IPS-15b (cell line): ENCODE data around the gene FAR2.

Experiments
- H3K27me3 ChIP-seq: one replicate; pipeline ENCODE4 v1.6.1; 2013; ENCODE audit warnings: low read length; ENCODE audit not compliant: control insufficient read depth, insufficient read depth
- H3K36me3 ChIP-seq: one replicate; pipeline ENCODE4 v1.6.1; 2013; ENCODE audit warnings: low read length; ENCODE audit not compliant: control insufficient read depth, insufficient read depth
- H3K4me1 ChIP-seq: one replicate; pipeline ENCODE4 v1.6.1; 2013; ENCODE audit warnings: mild to moderate bottlenecking, low read length; ENCODE audit not compliant: control insufficient read depth, insufficient read depth
- H3K4me3 ChIP-seq: one replicate; pipeline ENCODE4 v1.5.1; 2013; ENCODE audit warnings: low read depth, low read length
- H3K9ac ChIP-seq: one replicate; pipeline ENCODE4 v1.6.1; 2013; ENCODE audit warnings: low read depth, mild to moderate bottlenecking, low read length
- H3K9me3 ChIP-seq: one replicate; pipeline ENCODE4 v1.6.1; 2013; ENCODE audit warnings: mild to moderate bottlenecking, low read length; ENCODE audit not compliant: control insufficient read depth, insufficient read depth

The FAR2 gene

GRCh38 chr12:29212682-29213403 is 63.8 kb downstream of the FAR2 start:
- Histone ChIP-seq H3K4me1 (no peaks in the 10 kb centered on the region), H3K27me3 (no peaks in the 10 kb centered on the region), H3K4me3 (no peak overlapping the region), H3K9me3 (no peaks in the 10 kb centered on the region), H3K9ac (no peak overlapping the region), H3K36me3 (no peaks in the 10 kb centered on the region)

- Histone ChIP-seq H3K4me3 (no peak overlapping the region), H3K9ac (no peak overlapping the region), H3K4me1 (no peaks in the 10 kb centered on the region), H3K36me3 (no peaks in the 10 kb centered on the region), H3K9me3 (no peaks in the 10 kb centered on the region), H3K27me3 (no peaks in the 10 kb centered on the region)
Measured at GRCh38 chr12:29216266-29216665, 67.2 kb downstream of the FAR2 start.

- Histone ChIP-seq H3K36me3 (no peaks in the 10 kb centered on the region), H3K4me1 (no peaks in the 10 kb centered on the region), H3K27me3 (no peaks in the 10 kb centered on the region), H3K9me3 (no peaks in the 10 kb centered on the region), H3K9ac (no peak overlapping the region), H3K4me3 (no peak overlapping the region)
Measured at GRCh38 chr12:29216797-29217575, 67.9 kb downstream of the FAR2 start.

- no peak overlapping the region for H3K4me3 ChIP-seq
- no peaks in the 10 kb centered on the region for H3K36me3 ChIP-seq
- H3K4me1 ChIP-seq: peaks cover 3% of the 10 kb centered on the region
- H3K9me3 ChIP-seq: no peaks in the 10 kb centered on the region
- H3K9ac ChIP-seq: no peak overlapping the region
- H3K27me3 ChIP-seq: no peaks in the 10 kb centered on the region
Measured at GRCh38 chr12:29220632-29221336, 71.7 kb downstream of the FAR2 start.

- H3K27me3 ChIP-seq: no peaks in the 10 kb centered on the region
Measured at GRCh38 chr12:29222200-29222599, 73.1 kb downstream of the FAR2 start.

GRCh38 chr12:29223426-29223825 is 74.3 kb downstream of the FAR2 start:
- Histone ChIP-seq H3K27me3 (no peaks in the 10 kb centered on the region), H3K4me1 (peaks cover 16% of the 10 kb centered on the region), H3K4me3 (no peak overlapping the region), H3K9ac (no peak overlapping the region), H3K36me3 (no peaks in the 10 kb centered on the region), H3K9me3 (no peaks in the 10 kb centered on the region)

More at GRCh38 chr12:29222200-29222599, 73.1 kb downstream of the FAR2 start:
- Histone ChIP-seq H3K9ac (no peak overlapping the region), H3K4me1 (peaks cover 9% of the 10 kb centered on the region), H3K9me3 (no peaks in the 10 kb centered on the region), H3K36me3 (no peaks in the 10 kb centered on the region), H3K4me3 (no peak overlapping the region)

GRCh38 chr12:29223956-29224543 is 75.0 kb downstream of the FAR2 start:
- H3K4me3 ChIP-seq: no peak overlapping the region
- no peaks in the 10 kb centered on the region for H3K27me3 ChIP-seq

GRCh38 chr12:29224572-29224971 is 75.5 kb downstream of the FAR2 start:
- H3K27me3 ChIP-seq: no peaks in the 10 kb centered on the region
- peaks cover 25% of the 10 kb centered on the region for H3K4me1 ChIP-seq
- no peak overlapping the region for H3K4me3 ChIP-seq
- H3K36me3 ChIP-seq: no peaks in the 10 kb centered on the region
- H3K9me3 ChIP-seq: no peaks in the 10 kb centered on the region
- H3K9ac ChIP-seq: no peak overlapping the region

More at GRCh38 chr12:29223956-29224543, 75.0 kb downstream of the FAR2 start:
- Histone ChIP-seq H3K9ac (no peak overlapping the region), H3K9me3 (no peaks in the 10 kb centered on the region), H3K36me3 (no peaks in the 10 kb centered on the region), H3K4me1 (peaks cover 19% of the 10 kb centered on the region)

GRCh38 chr12:29225834-29226233 is 76.8 kb downstream of the FAR2 start:
- Histone ChIP-seq H3K4me3 (no peak overlapping the region), H3K27me3 (no peaks in the 10 kb centered on the region), H3K9ac (no peak overlapping the region), H3K9me3 (no peaks in the 10 kb centered on the region), H3K36me3 (no peaks in the 10 kb centered on the region), H3K4me1 (peaks cover 32% of the 10 kb centered on the region)

- no peaks in the 10 kb centered on the region for H3K36me3 ChIP-seq
- peaks cover 32% of the 10 kb centered on the region for H3K4me1 ChIP-seq
- no peak overlapping the region for H3K4me3 ChIP-seq
- no peaks in the 10 kb centered on the region for H3K9me3 ChIP-seq
- no peaks in the 10 kb centered on the region for H3K27me3 ChIP-seq
- H3K9ac ChIP-seq: no peak overlapping the region
Measured at GRCh38 chr12:29226616-29227015, 77.5 kb downstream of the FAR2 start.

GRCh38 chr12:29228474-29229157 is 79.5 kb downstream of the FAR2 start:
- Histone ChIP-seq H3K9ac (no peak overlapping the region), H3K36me3 (no peaks in the 10 kb centered on the region), H3K4me3 (no peak overlapping the region), H3K9me3 (no peaks in the 10 kb centered on the region), H3K27me3 (no peaks in the 10 kb centered on the region), H3K4me1 (peaks cover 32% of the 10 kb centered on the region)
